HG03378 (cell line): ENCODE measurements around the gene SMARCB1.

ENCODE experiments used
- ATAC-seq: cut with Tn5 transposase; IDR thresholded peaks from one replicate; pipeline ENCODE4 v1.9.1; 2021; ENCODE audit warnings: mild to moderate bottlenecking, moderate library complexity; ENCODE audit not compliant: unreplicated experiment

The SMARCB1 gene

GRCh38 chr22:23828800-23829680 is 42.3 kb downstream of the SMARCB1 start:
- no peak for ATAC-seq

DNA sequence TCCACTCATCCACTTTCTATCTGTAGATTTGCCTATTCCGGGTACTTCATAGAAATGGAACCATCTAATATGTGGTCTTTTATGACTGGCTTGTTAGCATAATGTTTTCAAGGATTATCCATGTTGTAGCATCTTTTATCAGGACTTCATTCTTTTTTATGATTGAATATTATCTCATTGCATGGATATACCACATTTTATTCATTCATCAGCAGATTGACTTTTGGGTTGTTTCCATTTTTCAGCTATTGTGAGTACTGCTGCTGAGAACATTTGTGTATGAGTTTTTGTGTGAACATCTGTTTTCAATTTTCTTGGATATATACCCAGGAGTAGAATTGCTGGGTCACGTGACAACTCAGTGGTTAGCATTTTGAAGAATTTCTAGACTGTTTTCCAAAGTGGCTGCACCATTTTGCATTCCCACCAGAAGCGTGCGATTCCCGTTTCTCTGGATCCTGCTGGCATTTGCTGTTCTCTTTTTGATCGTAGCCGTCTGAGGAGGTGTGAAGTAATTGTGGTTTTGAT is 43.1 kb downstream of the SMARCB1 start:
- ATAC-seq, result no peak

DNA sequence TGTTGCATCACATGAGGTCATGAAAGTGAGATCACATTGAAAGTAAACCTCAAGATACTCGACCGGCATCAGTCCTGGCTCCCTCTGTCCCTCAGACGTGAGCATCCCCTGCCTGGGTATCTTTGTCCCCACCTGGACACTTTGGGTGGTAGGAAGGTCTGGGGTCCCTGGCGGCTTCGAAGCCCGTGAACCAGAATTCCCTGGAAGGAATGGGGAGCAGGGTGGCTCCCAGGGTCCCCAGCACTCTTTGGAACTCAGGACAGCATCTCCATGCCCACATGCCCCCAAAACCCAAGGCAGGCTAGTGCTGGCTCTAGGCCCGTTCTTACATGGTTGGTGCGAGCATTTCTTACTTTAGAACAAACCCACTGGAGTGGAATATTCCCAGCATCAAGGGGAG is 44.5 kb downstream of the SMARCB1 start:
- ATAC-seq, result no peak

DNA sequence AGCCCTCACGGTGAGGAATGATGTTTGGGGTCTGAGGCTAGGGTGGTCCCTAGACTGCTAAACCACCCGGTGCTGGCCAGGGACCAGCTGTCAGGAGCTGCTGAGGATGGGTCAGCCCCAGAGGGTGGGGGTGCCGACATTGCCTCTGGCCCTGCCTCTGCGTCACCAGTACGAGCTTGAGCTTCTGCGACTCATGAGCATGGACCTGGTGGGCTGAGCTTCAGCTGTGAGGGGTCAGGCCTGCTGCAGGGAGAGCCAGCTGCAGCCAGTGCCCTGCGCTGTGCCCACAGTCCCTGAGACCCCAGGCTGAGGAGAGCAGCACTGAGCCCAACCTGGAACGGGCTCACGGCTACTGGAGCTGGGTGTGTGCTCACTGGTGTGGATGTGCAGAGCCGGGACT is 45.0 kb downstream of the SMARCB1 start:
- ATAC-seq, result no peak

DNA sequence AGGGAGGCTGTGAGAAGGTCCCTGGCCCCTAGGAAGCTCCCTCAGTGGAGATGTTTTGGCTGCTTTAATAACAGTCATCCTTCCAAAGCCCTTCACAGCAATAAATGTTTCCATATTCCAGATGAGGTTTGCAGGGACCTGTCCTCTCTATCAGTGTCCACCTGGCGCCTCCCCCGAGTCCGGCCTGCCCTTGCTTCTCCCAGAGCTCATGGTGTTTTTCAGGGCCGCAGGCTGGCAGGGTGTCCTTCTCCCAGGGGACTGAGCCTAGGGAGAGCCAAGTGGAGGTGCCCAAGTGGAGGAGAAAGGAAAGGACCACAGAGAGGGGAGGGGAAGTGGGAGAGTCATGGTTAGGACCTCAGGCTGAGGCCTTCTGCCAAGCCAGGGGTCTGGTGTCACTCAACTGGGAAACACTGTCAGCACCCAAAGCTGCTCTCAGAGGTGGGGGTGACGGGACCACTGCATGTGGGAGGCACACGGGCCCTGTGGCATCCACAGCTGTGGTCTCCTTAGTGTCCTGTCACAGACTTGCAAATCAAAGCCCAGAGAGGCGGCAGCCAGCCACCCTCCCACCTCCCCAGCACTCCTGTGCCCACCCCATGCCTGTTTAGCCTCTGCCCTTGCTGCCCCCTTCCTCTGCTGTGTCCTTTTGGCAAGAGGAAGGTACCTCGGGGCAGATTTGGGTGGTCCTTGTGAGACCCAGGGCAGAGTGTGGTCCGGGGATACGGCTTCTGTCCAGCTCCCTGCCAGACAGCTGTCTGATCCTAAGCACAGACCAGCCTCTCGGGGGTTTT is 45.7 kb downstream of the SMARCB1 start:
- no peak for ATAC-seq

GRCh38 chr22:23833017-23833751 is 46.4 kb downstream of the SMARCB1 start:
- ATAC-seq, result no peak

DNA sequence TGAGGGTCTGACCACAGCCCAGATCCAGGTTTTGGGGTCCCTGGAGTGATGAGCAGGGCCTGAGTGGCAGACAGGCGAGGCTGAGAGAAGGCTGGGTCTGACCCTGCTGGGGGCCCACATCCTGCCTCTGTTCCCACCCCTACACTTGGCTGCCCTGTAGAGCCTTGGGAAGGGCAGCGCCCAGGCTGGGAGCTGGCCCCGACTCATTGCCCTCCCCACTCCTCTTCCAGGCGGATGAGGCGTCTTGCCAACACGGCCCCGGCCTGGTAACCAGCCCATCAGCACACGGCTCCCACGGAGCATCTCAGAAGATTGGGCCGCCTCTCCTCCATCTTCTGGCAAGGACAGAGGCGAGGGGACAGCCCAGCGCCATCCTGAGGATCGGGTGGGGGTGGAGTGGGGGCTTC is 47.1 kb downstream of the SMARCB1 start:
- ATAC-seq, result no peak

GRCh38 chr22:23834406-23834792 is 47.6 kb downstream of the SMARCB1 start:
- ATAC-seq, result no peak

DNA sequence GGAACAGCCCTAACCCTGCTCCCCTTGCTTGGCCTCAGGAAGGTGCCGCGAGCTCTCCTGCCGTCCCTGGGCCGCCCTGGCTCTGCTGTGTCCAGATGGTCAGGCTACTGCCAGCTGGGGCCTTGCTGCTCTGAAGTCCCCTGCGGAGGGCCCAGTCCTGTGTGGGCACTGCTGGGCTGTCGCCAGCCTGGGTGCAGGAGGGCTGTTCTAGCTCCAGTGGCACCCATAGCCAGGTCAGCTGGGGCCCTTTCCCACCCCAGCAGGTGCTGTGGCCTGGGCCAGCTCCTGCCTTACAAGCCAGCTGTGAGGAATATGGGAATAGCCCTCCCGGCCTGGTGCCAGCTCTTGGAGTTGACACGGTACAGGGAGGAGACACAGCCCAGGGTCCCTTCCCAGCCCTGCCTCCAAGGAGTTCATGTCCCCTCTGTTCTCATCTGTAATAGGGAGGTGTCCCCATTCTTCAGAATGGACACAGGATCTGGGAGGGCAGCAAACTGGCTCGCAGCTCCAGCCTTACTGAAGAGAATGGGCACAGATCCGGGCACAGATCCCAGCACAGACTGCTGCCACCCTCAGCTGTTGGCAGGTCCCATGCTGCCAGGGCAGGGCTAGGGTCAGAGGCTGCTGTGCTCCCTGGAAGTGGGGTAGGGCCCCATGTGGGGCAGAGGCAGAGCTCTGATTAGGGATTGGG is 48.2 kb downstream of the SMARCB1 start:
- no peak for ATAC-seq

- no peak for ATAC-seq
Measured at GRCh38 chr22:23835484-23836144, 48.8 kb downstream of the SMARCB1 start.

GRCh38 chr22:23836281-23836680 is 49.5 kb downstream of the SMARCB1 start:
- ATAC-seq, result no peak

- ATAC-seq, result no peak
Measured at GRCh38 chr22:23836692-23837495, 50.1 kb downstream of the SMARCB1 start.

DNA sequence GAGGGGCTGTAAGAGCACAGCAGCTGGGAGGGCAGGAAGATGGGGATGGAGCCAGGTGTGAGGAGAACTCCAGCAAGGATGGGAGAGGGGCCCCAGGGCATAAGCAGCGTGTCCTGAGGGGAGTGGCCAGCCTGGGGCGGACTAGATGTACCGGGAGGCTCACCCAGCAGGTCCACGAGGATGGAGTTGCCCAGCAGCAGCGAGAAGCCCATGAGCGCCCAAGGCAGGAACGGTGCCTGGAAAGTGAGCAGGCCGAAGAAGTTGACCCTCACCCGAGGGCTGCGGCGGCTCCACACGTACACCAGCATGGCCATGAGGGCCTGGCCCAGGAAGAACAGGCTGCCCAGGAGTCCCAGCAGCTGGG is 50.7 kb downstream of the SMARCB1 start:
- ATAC-seq, result no peak

DNA sequence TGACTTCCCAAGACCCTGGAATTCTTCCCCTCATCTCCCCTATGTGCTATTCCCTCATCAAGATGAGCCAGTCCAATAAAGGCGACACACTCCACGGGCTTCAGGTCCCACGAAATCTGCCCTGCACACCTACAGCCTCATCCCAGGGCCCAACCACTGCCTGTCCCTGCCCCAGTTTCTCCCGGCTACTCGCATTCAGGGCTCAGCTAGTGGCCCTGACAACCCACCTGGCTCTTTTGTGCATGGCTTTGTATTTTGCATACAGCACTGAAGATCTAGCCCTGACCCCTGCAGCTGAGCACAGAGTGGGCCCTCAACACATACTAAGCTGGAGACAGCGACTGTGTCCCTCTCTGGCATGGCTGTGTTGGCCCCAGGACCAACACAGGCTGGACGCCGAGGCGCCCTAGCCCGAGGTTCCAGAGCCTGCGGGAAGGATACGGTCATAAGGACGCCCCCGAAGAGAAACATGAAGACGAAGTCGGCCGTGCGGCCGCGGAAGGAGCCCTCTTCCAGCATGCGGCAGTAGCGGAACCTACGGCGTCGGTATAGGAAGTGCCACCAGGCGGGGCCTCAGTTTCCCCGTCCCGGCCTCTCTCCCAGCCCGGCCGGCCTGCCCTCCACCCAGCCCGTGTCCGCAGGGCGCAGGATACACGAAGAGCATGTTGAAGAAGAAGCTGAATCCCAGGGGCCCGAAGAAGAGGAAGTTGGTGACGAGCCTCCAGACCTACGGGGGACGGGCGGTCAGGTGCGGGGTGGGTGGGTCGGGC is 51.3 kb downstream of the SMARCB1 start:
- no peak for ATAC-seq

DNA sequence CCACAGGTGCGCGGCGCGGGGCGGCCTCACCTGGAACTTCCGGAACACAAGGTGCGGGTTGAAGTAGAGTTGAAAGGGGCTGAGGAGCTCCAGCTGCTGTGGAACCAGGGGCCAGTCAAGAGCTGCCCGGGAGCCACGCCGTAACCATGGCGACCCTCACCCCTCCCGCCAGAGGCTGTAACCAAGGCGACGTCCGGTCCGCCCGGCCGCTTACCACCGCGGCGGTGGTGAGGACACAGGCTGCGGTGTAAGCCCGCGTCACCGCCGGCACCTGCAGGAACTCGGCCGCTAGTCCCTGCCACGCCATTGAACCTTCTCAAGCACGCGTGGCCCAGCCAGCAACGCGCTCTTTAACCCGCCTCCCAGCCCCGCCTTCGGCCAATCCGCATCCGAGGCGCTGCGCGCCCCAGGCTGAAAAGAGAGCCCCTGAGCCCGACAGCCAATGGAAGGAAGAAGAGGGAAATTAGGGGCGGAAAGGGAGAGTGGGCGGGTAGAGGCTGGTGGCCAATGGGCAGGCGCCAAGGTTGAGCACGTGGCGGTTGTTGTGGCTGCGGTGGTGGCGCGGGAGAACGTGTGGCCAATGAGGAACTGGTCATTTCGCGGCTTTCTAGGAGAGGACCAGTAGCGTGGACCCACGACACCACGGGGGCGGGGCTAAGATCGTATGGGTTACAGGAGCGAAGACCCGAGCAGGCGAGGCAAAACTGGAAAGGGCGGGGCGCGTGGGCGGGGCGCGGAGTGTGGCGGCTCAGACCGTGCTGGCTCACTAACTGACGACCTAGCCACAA is 52.1 kb downstream of the SMARCB1 start, which contains the start of gene DERL3:
Gene DERL3, minus strand, starts transcription at position 326 of the 788 bp plus-strand sequence. Its CDS starts 19 bp downstream, at position 307.
- peak; percentile 74 for ATAC-seq

- ATAC-seq, result no peak
Measured at GRCh38 chr22:23840026-23840425, 53.3 kb downstream of the SMARCB1 start.

GRCh38 chr22:23841292-23841691 is 54.5 kb downstream of the SMARCB1 start:
- ATAC-seq, result no peak
